ENCODE measurements around the gene SYT14.

DNA sequence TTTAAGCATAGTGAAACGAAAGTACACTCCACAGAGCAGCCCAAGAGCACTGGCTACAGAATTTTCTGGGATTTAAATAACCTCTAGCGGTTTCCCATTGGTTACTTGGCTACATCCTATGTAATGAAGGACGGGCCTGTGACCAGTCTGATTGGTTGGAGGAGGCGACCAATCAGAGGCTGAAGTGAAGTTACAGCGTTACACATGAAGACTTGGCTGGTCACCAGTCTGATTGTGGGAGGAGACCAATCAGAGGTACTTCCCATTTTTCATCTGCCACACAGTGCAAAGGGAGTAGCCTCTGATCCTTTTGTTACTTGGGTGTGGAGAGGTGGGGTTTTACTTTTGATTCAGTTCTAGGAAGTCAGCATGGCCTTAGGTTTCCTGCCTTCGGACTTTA, 151.8 kb downstream of the SYT14 start:
- no peak for TF ChIP-seq EZH2 (IDR thresholded peaks at IDR 0.05; ENCODE audit: insufficient read depth, poor library complexity, severe bottlenecking)
- TF ChIP-seq EZH2phosphoT487 (IDR thresholded peaks at IDR 0.05; ENCODE audit: insufficient read depth, low read depth), result no peak

Data from GM23248 (cell line).